GM19468 (cell line): ENCODE measurements around the gene CRELD2.
"Not testable (repeated sequence)": the region's sequence is repeated elsewhere in the genome, so short reads cannot be mapped to it uniquely, and the experiment has no call there.

ENCODE experiments used
- ATAC-seq: cut with Tn5 transposase; IDR thresholded peaks from one replicate; pipeline ENCODE4 v1.9.1; 2021; ENCODE audit warnings: mild to moderate bottlenecking, moderate library complexity, moderate number of reproducible peaks; ENCODE audit not compliant: unreplicated experiment; ENCODE audit errors: extremely low read depth

Gene CRELD2

DNA sequence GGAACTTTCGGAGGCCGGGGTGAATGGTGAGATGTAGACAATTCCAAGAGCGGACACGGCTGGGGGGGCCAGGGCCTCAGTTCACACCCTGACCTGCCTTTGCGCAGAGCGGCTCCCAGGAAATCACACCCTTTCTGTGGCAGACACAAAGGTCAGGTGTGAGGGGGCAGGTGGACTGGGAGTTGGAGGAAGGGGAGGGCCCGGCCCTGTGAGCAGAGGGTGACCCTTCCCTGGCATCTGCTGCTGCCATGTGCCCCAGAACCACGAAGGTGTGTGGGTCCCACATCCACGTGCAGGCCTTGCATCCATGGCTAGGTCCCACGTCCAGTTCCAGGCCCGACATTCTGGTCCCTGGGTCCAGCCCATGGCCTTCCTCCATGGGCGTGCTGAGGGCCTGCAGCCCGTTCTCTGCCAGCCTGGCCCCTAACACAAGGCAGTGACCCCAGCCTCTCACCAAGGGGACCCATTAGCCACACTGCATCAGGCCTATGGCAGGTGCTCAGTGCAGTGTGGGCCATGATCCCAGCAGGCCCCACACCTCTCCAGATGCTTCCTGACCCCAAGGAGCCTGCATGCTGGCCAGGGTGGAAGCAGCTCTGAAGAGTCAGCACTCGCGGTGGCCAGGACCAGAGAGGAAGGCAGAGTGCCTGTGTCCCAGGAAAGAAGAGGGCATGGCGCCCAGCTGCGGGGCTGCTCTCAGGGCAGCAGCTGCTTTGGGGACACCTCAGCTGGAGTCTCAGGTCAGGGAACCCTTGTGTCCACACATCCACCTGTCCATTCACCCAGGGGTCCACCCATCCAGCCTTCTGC, 23.3 kb downstream of the CRELD2 start:
- ATAC-seq, result no peak

DNA sequence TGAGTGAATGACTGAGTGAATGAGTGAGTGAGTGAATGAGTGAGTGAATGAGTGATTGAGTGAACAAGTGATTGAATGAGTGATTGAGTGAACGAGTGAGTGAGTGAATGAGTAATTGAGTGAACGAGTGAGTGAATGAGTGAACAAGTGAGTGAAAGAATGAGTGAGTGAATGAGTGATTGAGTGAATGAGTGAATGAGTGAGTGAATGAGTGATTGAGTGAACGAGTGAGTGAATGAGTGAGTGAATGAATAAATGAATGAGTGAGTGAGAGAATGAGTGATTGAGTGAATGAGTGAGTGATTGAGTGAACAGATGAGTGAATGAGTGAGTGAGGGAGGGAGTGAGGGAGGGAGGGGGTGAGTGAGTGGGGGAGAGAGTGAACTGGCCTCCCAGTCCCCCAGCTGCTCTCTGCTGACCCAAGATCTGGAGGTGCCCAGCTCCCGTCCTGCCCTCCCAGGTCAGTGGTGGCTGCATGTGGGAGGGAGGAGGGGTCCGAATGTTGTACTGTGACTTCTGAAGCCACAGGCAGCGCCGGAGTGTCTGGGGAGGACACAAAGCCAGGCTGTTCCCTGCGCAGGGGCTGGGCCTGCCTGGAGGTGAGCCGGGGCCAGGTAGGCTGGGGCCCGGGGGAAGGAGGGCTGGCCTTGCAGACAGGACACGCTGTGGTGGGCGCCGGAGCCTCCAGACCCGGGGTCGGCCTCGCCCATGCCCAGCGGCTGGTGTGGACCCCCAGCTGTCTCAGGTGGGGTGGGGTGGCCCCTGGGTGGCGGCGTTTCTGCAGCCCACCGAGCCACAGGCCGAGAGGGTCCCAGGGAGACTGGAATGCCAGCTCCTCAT, 24.4 kb downstream of the CRELD2 start:
- ATAC-seq, result no peak

GRCh38 chr22:49943405-49943765, 25.0 kb downstream of the CRELD2 start:
- ATAC-seq, result no peak

- ATAC-seq, result no peak
Observed at GRCh38 chr22:49943771-49944398, 25.5 kb downstream of the CRELD2 start.

GRCh38 chr22:49944399-49944891, 26.0 kb downstream of the CRELD2 start:
- ATAC-seq, result no peak

- ATAC-seq, result not testable (repeated sequence)
Observed at GRCh38 chr22:49945042-49945794, 26.8 kb downstream of the CRELD2 start.

GRCh38 chr22:49946612-49947295, 28.3 kb downstream of the CRELD2 start:
- no peak for ATAC-seq

DNA sequence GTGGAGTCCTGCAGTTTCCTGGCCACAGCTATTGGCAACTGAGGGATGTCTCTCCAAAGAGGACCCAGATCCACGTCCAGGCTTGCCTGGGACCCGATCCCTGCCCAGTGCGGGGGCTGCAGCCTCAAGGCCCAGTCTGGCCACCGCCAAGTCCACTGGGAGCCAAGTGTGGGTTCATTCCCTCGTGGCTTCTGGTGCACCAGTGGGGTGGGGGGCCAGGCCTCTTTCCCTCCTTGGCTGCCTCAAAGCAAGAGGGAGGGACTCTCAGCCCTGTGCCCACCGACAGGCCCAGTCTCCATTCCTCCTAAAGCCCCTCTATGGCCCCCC, 28.8 kb downstream of the CRELD2 start:
- no peak for ATAC-seq

DNA sequence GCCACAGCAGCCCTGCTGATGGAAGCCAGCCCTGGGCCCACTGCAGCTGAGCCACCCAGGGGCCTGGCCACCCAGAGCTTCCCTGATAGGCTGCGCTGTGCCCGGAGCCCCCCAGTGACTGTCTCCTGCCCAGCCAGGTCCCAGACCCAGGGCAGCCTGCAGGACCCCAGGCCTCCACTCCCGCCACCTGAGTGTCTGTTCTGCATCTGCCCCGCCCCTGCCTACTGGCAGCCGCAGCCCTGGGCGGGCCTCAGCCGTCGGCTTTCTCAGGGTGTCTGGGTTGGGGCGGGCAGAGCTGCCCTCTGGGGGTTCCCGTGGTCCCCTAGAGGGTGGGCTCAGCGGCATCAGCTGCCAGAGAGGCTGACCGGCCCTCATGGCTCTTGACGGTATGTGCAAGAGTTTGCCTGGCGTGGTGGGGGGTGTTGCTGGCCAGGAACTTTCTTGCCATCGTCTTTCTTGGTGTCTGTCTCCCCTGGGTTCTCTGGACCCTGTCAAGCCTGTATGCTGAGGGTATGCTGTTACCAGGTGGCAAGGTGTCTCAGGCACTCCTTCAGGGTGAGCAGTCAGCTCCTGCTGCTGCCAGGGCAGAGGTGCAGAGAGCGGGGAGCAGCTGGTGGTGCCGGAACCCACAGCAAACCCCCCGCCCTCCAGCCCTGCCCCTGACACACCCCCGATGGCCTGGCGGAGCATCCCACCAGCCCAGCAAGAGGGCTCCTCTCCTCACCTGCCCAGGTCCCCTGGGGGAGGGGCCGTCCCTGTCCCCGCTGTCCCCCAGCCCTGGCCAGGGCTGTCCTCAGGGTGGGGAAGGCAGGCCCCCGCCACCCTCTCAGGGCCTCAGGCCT, 29.9 kb downstream of the CRELD2 start:
- ATAC-seq, result no peak

GRCh38 chr22:49948958-49949913, 30.8 kb downstream of the CRELD2 start:
- no peak for ATAC-seq

GRCh38 chr22:49949914-49950292, 31.5 kb downstream of the CRELD2 start:
- ATAC-seq, result no peak

DNA sequence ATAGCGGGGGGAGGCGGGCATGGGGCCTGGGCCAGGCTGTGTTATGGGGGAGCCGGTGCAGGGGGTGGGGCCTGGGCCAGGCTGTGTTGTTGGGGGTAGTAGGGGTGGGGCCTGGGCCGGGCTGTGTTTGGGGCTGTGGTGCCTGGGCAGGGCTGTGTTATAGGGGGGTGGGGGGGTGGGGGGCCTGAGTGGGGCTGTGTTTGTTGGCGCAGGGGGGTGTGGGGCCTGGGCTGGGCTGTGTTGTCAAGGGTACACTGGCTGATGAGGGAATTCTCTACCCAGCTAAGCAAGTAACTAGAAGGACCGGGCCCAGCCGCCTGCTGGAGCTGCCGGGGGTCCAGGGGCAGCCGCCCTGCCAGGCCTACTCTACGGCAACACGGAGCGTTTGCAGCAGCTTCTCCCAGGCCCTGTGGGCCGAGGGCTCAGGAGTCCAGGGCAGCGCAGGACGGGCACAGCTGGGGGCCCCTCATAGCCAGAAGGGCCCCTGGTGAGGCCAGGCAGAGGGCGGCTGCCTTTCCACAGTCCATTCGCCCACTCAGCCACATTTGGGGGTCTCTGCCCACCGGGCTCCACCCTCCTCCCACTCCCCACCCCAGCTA, 32.1 kb downstream of the CRELD2 start:
- ATAC-seq, result no peak

- no peak for ATAC-seq
Observed at GRCh38 chr22:49951000-49951677, 32.7 kb downstream of the CRELD2 start.

DNA sequence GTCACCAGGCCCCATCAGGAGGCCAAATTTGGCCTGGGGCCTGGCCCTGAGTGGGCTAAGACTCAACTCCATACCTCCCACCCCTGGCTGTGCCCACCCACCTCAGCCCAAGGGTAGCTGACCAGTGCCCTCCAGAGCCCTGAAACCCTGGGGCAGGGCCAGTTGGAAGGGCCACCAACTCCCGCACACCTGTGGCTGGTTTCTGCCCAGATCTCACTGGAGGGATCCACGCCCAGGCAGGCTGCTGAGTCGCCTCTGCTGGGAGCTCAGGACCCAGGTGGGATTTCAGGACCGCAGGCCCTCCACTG, 33.2 kb downstream of the CRELD2 start:
- ATAC-seq, result no peak

GRCh38 chr22:49951986-49952896, 33.8 kb downstream of the CRELD2 start:
- no peak for ATAC-seq
